LNCAP (cell line): ENCODE data around the gene WNT7A.

Source experiments
- TF ChIP-seq, protein P1 (sequence below): fragments of 450-650 bp; IDR thresholded peaks from 2 replicates; pipeline ENCODE4 v1.5.1; 2017; ENCODE audit warnings: mild to moderate bottlenecking

WNT7A gene

DNA sequence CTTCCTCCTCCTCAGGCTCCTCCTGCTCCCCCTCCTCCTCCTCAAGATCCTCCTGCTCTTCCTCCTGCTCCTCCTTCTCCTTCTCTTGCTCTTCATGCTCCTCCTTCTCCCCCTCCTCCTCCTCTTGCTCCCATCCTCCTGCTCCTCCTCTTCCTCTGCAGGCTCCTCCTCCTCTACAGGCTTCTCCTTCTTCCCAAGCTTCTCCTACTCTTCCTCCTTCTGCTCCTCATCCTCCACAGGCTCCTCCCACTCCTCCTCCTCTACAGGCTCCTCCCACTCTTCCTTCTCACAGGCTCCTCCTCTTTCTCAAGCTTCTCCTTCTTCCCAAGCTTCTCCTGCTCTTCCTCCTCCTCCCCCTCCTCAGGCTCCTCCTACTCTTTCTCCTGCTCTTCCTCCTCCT, 47.7 kb downstream of the WNT7A start:
- TF ChIP-seq, protein P1, sequence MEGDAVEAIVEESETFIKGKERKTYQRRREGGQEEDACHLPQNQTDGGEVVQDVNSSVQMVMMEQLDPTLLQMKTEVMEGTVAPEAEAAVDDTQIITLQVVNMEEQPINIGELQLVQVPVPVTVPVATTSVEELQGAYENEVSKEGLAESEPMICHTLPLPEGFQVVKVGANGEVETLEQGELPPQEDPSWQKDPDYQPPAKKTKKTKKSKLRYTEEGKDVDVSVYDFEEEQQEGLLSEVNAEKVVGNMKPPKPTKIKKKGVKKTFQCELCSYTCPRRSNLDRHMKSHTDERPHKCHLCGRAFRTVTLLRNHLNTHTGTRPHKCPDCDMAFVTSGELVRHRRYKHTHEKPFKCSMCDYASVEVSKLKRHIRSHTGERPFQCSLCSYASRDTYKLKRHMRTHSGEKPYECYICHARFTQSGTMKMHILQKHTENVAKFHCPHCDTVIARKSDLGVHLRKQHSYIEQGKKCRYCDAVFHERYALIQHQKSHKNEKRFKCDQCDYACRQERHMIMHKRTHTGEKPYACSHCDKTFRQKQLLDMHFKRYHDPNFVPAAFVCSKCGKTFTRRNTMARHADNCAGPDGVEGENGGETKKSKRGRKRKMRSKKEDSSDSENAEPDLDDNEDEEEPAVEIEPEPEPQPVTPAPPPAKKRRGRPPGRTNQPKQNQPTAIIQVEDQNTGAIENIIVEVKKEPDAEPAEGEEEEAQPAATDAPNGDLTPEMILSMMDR = no peak

DNA sequence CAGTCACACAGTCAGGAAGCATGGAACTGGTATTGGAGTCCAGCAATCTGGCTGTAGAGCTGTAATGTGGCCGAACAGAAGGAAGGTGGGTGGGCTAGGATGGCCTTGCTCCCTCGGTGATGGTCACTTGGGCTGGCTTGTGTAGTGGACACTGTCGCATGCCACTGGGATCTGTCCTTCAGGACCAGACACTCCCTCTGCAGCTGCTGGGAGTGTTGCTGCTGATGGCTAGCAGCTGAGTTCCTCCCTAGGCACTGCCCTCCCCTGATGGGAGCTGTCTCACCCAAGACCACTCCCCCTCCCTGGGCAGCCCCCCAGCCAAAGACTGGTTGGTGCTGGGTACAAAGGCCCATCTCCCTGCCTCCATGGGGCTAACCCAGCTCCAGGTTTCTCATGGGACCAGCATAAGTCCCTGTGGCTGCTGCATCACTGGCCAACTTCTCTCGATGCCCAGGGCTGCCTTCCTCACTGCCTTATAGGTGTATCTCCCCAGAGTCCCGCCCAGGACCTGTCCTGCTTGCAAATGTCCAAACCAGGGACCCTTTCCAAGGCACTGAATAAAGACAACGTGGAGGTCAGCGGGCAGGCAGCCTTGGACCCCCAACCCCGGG, 48.4 kb downstream of the WNT7A start:
- TF ChIP-seq, protein P1 = no peak

DNA sequence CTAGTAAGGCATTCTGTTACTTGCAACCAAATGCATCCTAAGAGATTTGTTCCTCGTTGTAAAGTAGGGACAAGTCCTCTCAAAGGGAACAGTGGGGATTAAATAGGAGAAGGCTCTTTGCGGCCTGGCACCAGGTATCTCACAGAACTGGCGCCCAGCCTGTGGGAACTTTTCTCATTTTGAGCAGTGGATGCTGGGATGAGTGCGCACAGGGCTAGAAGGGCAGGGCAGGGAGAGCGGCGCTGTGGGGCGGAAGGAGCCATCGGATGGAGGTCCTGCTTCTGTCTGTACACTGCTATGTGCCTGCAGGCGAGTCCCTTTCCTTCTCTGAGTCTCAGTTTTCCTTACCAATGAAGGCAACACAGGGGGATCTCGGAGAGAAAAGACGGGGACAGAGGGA, 50.6 kb downstream of the WNT7A start:
- TF ChIP-seq, protein P1 = no peak

GRCh38 chr3:13828501-13829265, 51.2 kb downstream of the WNT7A start:
- TF ChIP-seq, protein P1 = no peak

DNA sequence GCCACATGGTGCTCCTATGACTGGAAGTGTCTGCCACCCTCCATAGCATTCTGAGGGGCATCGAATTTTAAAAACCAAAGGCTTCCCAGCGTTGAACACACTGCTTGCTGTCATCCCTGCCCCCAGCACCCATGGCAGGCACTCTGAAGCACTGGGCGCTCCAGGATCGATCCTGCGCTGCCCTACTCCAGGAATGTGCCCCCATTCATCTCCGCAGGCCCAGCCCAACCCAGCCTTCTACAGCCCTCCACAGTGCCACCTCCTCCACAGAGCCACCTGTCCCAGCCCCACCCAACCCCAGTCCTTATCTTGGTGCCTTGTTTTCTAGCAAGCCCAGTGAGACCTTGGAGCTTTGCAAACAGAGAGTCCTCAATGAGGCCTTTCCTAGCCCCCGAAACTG, 52.2 kb downstream of the WNT7A start:
- TF ChIP-seq, protein P1 = no peak

GRCh38 chr3:13827256-13827655, 52.6 kb downstream of the WNT7A start:
- TF ChIP-seq, protein P1 = no peak

GRCh38 chr3:13826672-13827071, 53.2 kb downstream of the WNT7A start:
- TF ChIP-seq, protein P1 = no peak
